ENCODE results near the gene DISP3.

- TF ChIP-seq CTCF (IDR thresholded peaks at IDR 0.05; ENCODE audit: low read length) (no peak), EZH2 (IDR thresholded peaks at IDR 0.05; ENCODE audit: borderline replicate concordance, low read length) (no peak)
These were observed 87.3 kb downstream of the DISP3 start for GRCh38 chr1:11566042-11566850.

Measured in OCI-LY1 (cell line).